Myocyte (in vitro differentiated cells): ENCODE measurements around the gene ACP1. TPM values are rescaled to one million over a fixed set of nuclear protein-coding genes. Genes with fewer than 3 reads are reported as not detected.

Experiments used
- DNase-seq: peaks from one replicate; pipeline ENCODE4 v3.0.0-alpha.2; 2012; ENCODE audit warnings: low read depth
- total RNA-seq: library from RNA; depleted of rRNA; stranded (reverse); fragments of >200 nt; gene quantifications from 2 replicates; pipeline ENCODE4 v1.2.3, GENCODE V29; 2014

ACP1 gene
- total RNA-seq, 1 donor from 2014 or later = 114 TPM

- no peak for DNase-seq
These were observed 15.4 kb downstream of the ACP1 start for GRCh38 chr2:279956-280649.

- DNase-seq = no peak
These were observed 15.9 kb downstream of the ACP1 start for GRCh38 chr2:280650-281110.

GRCh38 chr2:281381-281780 is 16.6 kb downstream of the ACP1 start:
- no peak for DNase-seq

- no peak for DNase-seq
These were observed 17.9 kb downstream of the ACP1 start for GRCh38 chr2:282371-283263.

GRCh38 chr2:283996-284794 is 19.4 kb downstream of the ACP1 start:
- no peak for DNase-seq

- no peak for DNase-seq
These were observed 20.2 kb downstream of the ACP1 start for GRCh38 chr2:284896-285492.

GRCh38 chr2:285531-285930 is 20.8 kb downstream of the ACP1 start:
- no peak for DNase-seq

GRCh38 chr2:286035-286434 is 21.3 kb downstream of the ACP1 start:
- DNase-seq = no peak

- DNase-seq = no peak
These were observed 22.1 kb downstream of the ACP1 start for GRCh38 chr2:286774-287392.

GRCh38 chr2:287471-287885 is 22.7 kb downstream of the ACP1 start:
- DNase-seq = no peak

- no peak for DNase-seq
These were observed 23.4 kb downstream of the ACP1 start, which contains the start of gene ALKAL2 for GRCh38 chr2:287911-288757. ALKAL2 (minus strand) TSS chr2:288091; CDS start chr2:287835, 256 bp downstream.

- no peak for DNase-seq
These were observed 24.1 kb downstream of the ACP1 start for GRCh38 chr2:288758-289361.

GRCh38 chr2:289362-290089 is 24.8 kb downstream of the ACP1 start:
- peak; percentile 17 for DNase-seq

GRCh38 chr2:290090-290722 is 25.5 kb downstream of the ACP1 start:
- peak; percentile 66 for DNase-seq

- no peak for DNase-seq
These were observed 30.3 kb downstream of the ACP1 start for GRCh38 chr2:295090-295489.

- no peak for DNase-seq
These were observed 31.6 kb downstream of the ACP1 start for GRCh38 chr2:296354-296753.

- no peak for DNase-seq
These were observed 40.6 kb downstream of the ACP1 start for GRCh38 chr2:305366-305765.
